Skeletal muscle satellite cell (primary cell): ENCODE data around the gene IKBKE.

ENCODE experiments used
- H3K27me3 ChIP-seq: 2 replicates; pipeline ENCODE4 v1.7.0; 2013; ENCODE audit warnings: low read length; ENCODE audit not compliant: control insufficient read depth, insufficient read depth
- H3K36me3 ChIP-seq: 2 replicates; pipeline ENCODE4 v1.7.0; 2013; ENCODE audit warnings: mild to moderate bottlenecking, control low read depth, low read length; ENCODE audit not compliant: insufficient read depth
- H3K4me1 ChIP-seq: 2 replicates; pipeline ENCODE4 v1.7.0; 2013; ENCODE audit warnings: low read length; ENCODE audit not compliant: control insufficient read depth, insufficient read depth
- H3K4me2 ChIP-seq: 2 replicates; pipeline ENCODE4 v1.7.0; 2013; ENCODE audit warnings: mild to moderate bottlenecking, low read length
- H3K4me3 ChIP-seq: 2 replicates; pipeline ENCODE4 v1.7.0; 2013; ENCODE audit warnings: low read length
- H3K9ac ChIP-seq: 2 replicates; pipeline ENCODE4 v1.7.0; 2013; ENCODE audit warnings: mild to moderate bottlenecking, low read depth, low read length, moderate library complexity
- H3K9me3 ChIP-seq: replicated peaks from 2 replicates; pipeline ENCODE4 v1.7.0; 2013; ENCODE audit warnings: mild to moderate bottlenecking, control low read depth, low read length

The IKBKE gene

GRCh38 chr1:206489980-206490770, 19.9 kb downstream of the IKBKE start:
- Histone ChIP-seq H3K9me3 (no peaks in the 10 kb centered on the region), H3K4me3 (no peak overlapping the region), H3K27me3 (no peaks in the 10 kb centered on the region), H3K36me3 (peaks cover 46% of the 10 kb centered on the region), H3K4me2 (no peak overlapping the region), H3K4me1 (peaks cover under 1% of the 10 kb centered on the region), H3K9ac (no peak overlapping the region)

- Histone ChIP-seq H3K4me3 (no peak overlapping the region), H3K27me3 (no peaks in the 10 kb centered on the region)
These were observed 20.6 kb downstream of the IKBKE start for GRCh38 chr1:206490771-206491405.

DNA sequence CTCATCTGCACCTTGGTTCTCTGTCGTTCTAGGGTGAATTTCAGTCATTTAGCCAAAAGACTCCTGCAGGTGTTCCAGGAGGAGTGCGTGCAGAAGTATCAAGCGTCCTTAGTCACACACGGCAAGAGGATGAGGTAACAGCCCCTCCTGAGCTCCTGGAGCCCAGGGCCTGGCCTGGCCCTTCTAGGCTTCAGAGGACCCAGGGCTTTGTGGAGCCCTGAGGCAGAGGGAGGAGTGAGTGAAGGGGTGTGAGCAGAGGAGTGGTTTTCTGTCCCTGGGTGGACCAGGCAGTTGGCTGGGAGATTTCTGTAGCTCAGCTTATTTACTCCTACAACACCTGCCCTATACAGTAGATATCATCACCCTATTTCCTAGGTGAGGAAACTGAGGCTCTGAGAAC, 21.3 kb downstream of the IKBKE start:
- H3K9ac ChIP-seq: no peak overlapping the region

More at GRCh38 chr1:206490771-206491405, 20.6 kb downstream of the IKBKE start:
- Histone ChIP-seq H3K4me1 (peaks cover 4% of the 10 kb centered on the region), H3K9me3 (no peaks in the 10 kb centered on the region), H3K4me2 (no peak overlapping the region), H3K36me3 (peaks cover 47% of the 10 kb centered on the region), H3K9ac (no peak overlapping the region)

GRCh38 chr1:206492589-206492988, 22.3 kb downstream of the IKBKE start:
- Histone ChIP-seq H3K27me3 (no peaks in the 10 kb centered on the region), H3K9me3 (no peaks in the 10 kb centered on the region), H3K36me3 (peaks cover 52% of the 10 kb centered on the region), H3K9ac (no peak overlapping the region), H3K4me1 (peaks cover 4% of the 10 kb centered on the region), H3K4me3 (no peak overlapping the region), H3K4me2 (no peak overlapping the region)

More for the DNA sequence above, 21.3 kb downstream of the IKBKE start:
- Histone ChIP-seq H3K4me1 (peaks cover 4% of the 10 kb centered on the region), H3K9me3 (no peaks in the 10 kb centered on the region), H3K27me3 (no peaks in the 10 kb centered on the region), H3K36me3 (peaks cover 51% of the 10 kb centered on the region), H3K4me3 (no peak overlapping the region), H3K4me2 (no peak overlapping the region)

DNA sequence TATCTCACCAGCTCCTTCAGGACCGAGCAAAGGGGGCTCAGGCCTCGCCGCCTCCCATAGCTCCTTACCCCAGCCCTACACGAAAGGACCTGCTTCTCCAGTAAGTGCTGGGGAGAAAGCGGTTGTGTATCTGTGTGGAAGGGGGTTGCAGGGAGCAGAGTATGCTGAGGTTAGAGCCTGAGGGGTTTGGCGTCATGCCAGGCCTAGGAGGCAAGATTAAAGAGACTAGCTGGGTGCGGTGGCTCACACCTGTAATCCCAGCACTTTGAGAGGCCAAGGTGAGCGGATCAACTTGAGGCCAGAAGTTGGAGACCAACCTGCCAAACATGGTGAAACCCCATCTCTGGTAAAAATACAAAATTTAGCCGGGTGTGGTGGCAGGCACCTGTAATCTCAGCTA, 23.0 kb downstream of the IKBKE start:
- Histone ChIP-seq H3K9me3 (no peaks in the 10 kb centered on the region), H3K4me1 (peaks cover 4% of the 10 kb centered on the region), H3K4me2 (no peak overlapping the region), H3K27me3 (no peaks in the 10 kb centered on the region), H3K9ac (no peak overlapping the region), H3K36me3 (peaks cover 47% of the 10 kb centered on the region), H3K4me3 (no peak overlapping the region)

DNA sequence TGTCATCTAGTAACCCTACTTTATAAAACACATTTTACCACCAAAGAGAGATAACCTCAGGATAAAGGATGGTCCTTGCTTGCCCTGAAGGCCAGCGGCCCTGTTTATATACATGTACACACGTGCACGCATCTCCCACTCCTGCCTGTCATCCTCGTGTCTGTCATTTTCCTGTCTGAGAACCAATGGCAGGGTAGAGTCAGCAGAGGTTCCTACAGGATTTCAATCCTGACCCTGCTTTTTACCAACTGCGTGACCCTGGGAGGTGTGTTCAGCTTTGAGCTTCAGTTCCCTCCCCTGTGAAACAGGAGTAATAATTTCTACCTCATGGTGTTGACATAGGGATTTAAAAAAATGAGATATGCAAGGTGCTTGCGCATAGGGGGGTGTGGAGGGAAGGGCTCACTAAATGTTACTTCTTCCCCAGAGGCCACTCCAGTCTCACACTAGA, 24.8 kb downstream of the IKBKE start:
- no peak overlapping the region for H3K4me2 ChIP-seq
- H3K27me3 ChIP-seq: no peaks in the 10 kb centered on the region
- H3K36me3 ChIP-seq: peaks cover 43% of the 10 kb centered on the region
- no peak overlapping the region for H3K9ac ChIP-seq
- no peaks in the 10 kb centered on the region for H3K9me3 ChIP-seq
- peaks cover 4% of the 10 kb centered on the region for H3K4me1 ChIP-seq
- no peak overlapping the region for H3K4me3 ChIP-seq

- H3K4me1 ChIP-seq: peaks cover 4% of the 10 kb centered on the region
- no peaks in the 10 kb centered on the region for H3K9me3 ChIP-seq
- H3K9ac ChIP-seq: no peak overlapping the region
- no peak overlapping the region for H3K4me2 ChIP-seq
- H3K27me3 ChIP-seq: no peaks in the 10 kb centered on the region
- H3K4me3 ChIP-seq: no peak overlapping the region
- peaks cover 43% of the 10 kb centered on the region for H3K36me3 ChIP-seq
These were observed 25.3 kb downstream of the IKBKE start for GRCh38 chr1:206495493-206496046.

- Histone ChIP-seq H3K27me3 (no peaks in the 10 kb centered on the region), H3K9me3 (no peaks in the 10 kb centered on the region), H3K4me3 (no peak overlapping the region), H3K9ac (no peak overlapping the region), H3K4me2 (no peak overlapping the region), H3K36me3 (peaks cover 37% of the 10 kb centered on the region), H3K4me1 (peaks cover 10% of the 10 kb centered on the region)
These were observed 26.0 kb downstream of the IKBKE start for GRCh38 chr1:206496131-206496793.

DNA sequence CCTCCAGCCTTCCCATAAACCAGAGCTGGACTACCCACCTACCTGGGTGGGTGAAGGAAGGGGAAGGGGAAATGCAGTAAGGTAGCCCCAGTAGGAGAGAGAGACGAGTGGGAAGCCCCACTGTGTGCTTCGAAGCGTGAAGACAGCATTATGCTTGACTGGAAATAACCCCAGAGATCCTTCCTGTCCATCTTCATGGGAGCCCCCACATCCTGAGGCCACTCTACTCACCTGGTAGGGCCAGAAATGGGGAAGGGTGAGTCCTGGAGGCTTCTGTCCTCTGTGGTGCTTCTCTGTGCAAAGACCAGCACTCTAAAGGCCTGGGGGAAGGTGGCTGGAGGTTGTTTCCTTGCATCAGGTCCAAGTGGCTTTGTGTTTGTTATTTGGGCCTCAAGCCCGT, 27.1 kb downstream of the IKBKE start:
- no peak overlapping the region for H3K9ac ChIP-seq
- no peaks in the 10 kb centered on the region for H3K27me3 ChIP-seq
- H3K4me2 ChIP-seq: no peak overlapping the region
- peaks cover 19% of the 10 kb centered on the region for H3K4me1 ChIP-seq
- no peak overlapping the region for H3K4me3 ChIP-seq
- no peaks in the 10 kb centered on the region for H3K9me3 ChIP-seq
- peaks cover 26% of the 10 kb centered on the region for H3K36me3 ChIP-seq

- Histone ChIP-seq H3K4me2 (no peak overlapping the region), H3K9me3 (no peaks in the 10 kb centered on the region)
These were observed 27.5 kb downstream of the IKBKE start for GRCh38 chr1:206497774-206498173.

GRCh38 chr1:206498685-206499084, 28.4 kb downstream of the IKBKE start:
- peaks cover 14% of the 10 kb centered on the region for H3K36me3 ChIP-seq
- no peak overlapping the region for H3K4me2 ChIP-seq
- H3K9ac ChIP-seq: no peak overlapping the region
- H3K9me3 ChIP-seq: no peaks in the 10 kb centered on the region
- peaks cover 24% of the 10 kb centered on the region for H3K4me1 ChIP-seq
- H3K4me3 ChIP-seq: no peak overlapping the region
- H3K27me3 ChIP-seq: no peaks in the 10 kb centered on the region

More at GRCh38 chr1:206497774-206498173, 27.5 kb downstream of the IKBKE start:
- Histone ChIP-seq H3K27me3 (no peaks in the 10 kb centered on the region), H3K36me3 (peaks cover 23% of the 10 kb centered on the region), H3K9ac (no peak overlapping the region), H3K4me1 (peaks cover 19% of the 10 kb centered on the region), H3K4me3 (no peak overlapping the region)
